Measurements from ENCODE around the gene RBM47. TPM values are rescaled to one million over a fixed set of nuclear protein-coding genes. Genes with fewer than 3 reads are reported as not detected.

The RBM47 gene
- total RNA-seq, 4 donors from 2014 or later, result 13.3 to 38.3 (median 21.8) TPM

GRCh38 chr4:40514497-40514951 is 115.1 kb downstream of the RBM47 start:
- H3K9me3 ChIP-seq, result no peaks in the 10 kb centered on the region
- TF ChIP-seq CTCF (IDR thresholded peaks at IDR 0.05) (no peak), EP300 (IDR thresholded peaks at IDR 0.05) (no peak), POLR2AphosphoS5 (IDR thresholded peaks at IDR 0.05) (no peak), POLR2A (IDR thresholded peaks at IDR 0.05; ENCODE audit: low read depth) (no peak)
- WGBS, result 90% methylated on average over 11 of the region's 11 CpGs
- H3K27ac ChIP-seq (replicated peaks in 1 of 4), result no peak overlapping the region
- H3K27me3 ChIP-seq, result no peaks in the 10 kb centered on the region
- H3K4me3 ChIP-seq, result no peak overlapping the region
- H3K4me1 ChIP-seq, result no peaks in the 10 kb centered on the region
- DNase-seq (ENCODE audit: extremely low spot score), result no peak
- intact Hi-C loops (cut with DNase I), result no loop called here
- no peaks in the 10 kb centered on the region for H3K36me3 ChIP-seq

DNA sequence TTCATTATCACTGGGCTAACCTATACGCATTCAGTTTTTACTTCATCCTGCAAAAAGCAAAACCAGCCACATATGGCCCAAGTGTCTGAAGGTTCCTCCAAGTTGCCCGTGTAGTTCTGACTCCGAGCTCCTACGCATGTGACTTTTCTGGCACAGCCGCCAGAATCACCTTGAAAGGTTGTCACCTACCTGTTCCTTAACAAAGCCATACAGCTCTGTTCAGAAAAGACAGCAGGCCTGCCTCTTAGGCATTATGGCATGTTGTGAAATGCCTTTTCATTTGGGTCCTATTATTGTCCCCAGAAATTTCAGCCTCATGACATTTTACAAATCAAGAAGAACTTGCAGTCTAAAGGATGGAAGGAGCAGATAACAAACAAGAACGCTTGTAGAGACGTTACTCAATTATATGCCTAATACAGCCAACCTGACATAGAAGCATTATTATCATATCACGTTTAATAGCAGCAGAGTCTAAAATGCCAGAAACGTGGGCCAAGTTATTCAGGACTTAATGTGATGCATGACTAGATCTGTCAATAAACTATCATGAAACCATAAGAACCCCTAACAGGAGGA is 118.5 kb downstream of the RBM47 start:
- intact Hi-C loops (cut with DNase I), result no loop called here
- Histone ChIP-seq H3K4me3 (no peak overlapping the region), H3K27me3 (no peaks in the 10 kb centered on the region), H3K36me3 (no peaks in the 10 kb centered on the region), H3K27ac (replicated peaks in 1 of 4) (no peak overlapping the region), H3K4me1 (no peaks in the 10 kb centered on the region), H3K9me3 (no peaks in the 10 kb centered on the region)
- TF ChIP-seq CTCF (IDR thresholded peaks at IDR 0.05) (no peak), EP300 (IDR thresholded peaks at IDR 0.05) (no peak), POLR2AphosphoS5 (IDR thresholded peaks at IDR 0.05) (no peak), POLR2A (IDR thresholded peaks at IDR 0.05; ENCODE audit: low read depth) (no peak)
- DNase-seq (ENCODE audit: extremely low spot score), result no peak
- 93% methylated on average over 9 of the region's 9 CpGs for WGBS

GRCh38 chr4:40507977-40508376 is 121.7 kb downstream of the RBM47 start:
- Histone ChIP-seq H3K9me3 (no peaks in the 10 kb centered on the region), H3K4me1 (no peaks in the 10 kb centered on the region), H3K4me3 (no peak overlapping the region), H3K36me3 (no peaks in the 10 kb centered on the region), H3K27me3 (no peaks in the 10 kb centered on the region), H3K27ac (replicated peaks in 1 of 4) (no peak overlapping the region)
- DNase-seq (ENCODE audit: extremely low spot score), result no peak
- intact Hi-C loops (cut with DNase I), result no loop called here
- TF ChIP-seq POLR2A (IDR thresholded peaks at IDR 0.05; ENCODE audit: low read depth), result no peak
- TF ChIP-seq CTCF (IDR thresholded peaks at IDR 0.05), result no peak
- TF ChIP-seq EP300 (IDR thresholded peaks at IDR 0.05), result no peak
- TF ChIP-seq POLR2AphosphoS5 (IDR thresholded peaks at IDR 0.05), result no peak
- 89% methylated on average over 11 of the region's 11 CpGs for WGBS

DNA sequence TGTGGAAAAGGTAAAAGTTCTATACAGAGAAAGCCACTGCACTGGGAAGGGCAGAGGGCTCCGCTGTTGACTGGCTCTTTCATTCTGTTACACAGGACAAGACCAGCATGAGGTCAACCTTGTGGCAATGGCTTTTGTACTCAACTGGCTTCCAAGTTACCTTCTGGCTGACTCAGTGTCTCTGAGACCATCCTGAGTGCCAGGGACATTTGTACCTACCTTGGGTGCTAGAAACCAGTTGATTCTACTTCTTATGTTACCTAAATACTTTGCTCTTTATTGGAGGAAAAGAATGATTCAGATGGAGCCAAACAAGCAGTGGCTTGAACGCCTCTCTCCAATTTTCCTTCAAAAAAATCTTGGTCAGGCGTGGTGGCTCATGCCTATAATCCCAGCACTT is 123.2 kb downstream of the RBM47 start:
- no peaks in the 10 kb centered on the region for H3K4me1 ChIP-seq
- H3K9me3 ChIP-seq, result no peaks in the 10 kb centered on the region
- H3K36me3 ChIP-seq, result no peaks in the 10 kb centered on the region
- no peak overlapping the region for H3K27ac ChIP-seq (replicated peaks in 1 of 4)
- no peak for DNase-seq (ENCODE audit: extremely low spot score)
- intact Hi-C loops (cut with DNase I), result no loop called here
- WGBS, result 93% methylated on average over 3 of the region's 3 CpGs
- H3K4me3 ChIP-seq, result no peak overlapping the region
- no peaks in the 10 kb centered on the region for H3K27me3 ChIP-seq
- TF ChIP-seq POLR2A (IDR thresholded peaks at IDR 0.05; ENCODE audit: low read depth) (no peak), EP300 (IDR thresholded peaks at IDR 0.05) (no peak), POLR2AphosphoS5 (IDR thresholded peaks at IDR 0.05) (no peak), CTCF (IDR thresholded peaks at IDR 0.05) (no peak)

- Histone ChIP-seq H3K4me1 (no peaks in the 10 kb centered on the region), H3K4me3 (no peak overlapping the region), H3K27me3 (no peaks in the 10 kb centered on the region), H3K27ac (replicated peaks in 1 of 4) (no peak overlapping the region), H3K36me3 (no peaks in the 10 kb centered on the region), H3K9me3 (no peaks in the 10 kb centered on the region)
- 60% methylated on average over 3 of the region's 3 CpGs for WGBS
- DNase-seq (ENCODE audit: extremely low spot score), result no peak
- intact Hi-C loops (cut with DNase I), result no loop called here
- TF ChIP-seq CTCF (IDR thresholded peaks at IDR 0.05), result no peak
- no peak for TF ChIP-seq EP300 (IDR thresholded peaks at IDR 0.05)
- TF ChIP-seq POLR2A (IDR thresholded peaks at IDR 0.05; ENCODE audit: low read depth), result no peak
- no peak for TF ChIP-seq POLR2AphosphoS5 (IDR thresholded peaks at IDR 0.05)
Measured at GRCh38 chr4:40506066-40506465, 123.6 kb downstream of the RBM47 start.

Measured in esophagus muscularis mucosa (tissue), 4 donors.